ENCODE results near the gene NEK4. TPM values are rescaled to one million over a fixed set of nuclear protein-coding genes. Genes with fewer than 3 reads are reported as not detected.

NEK4 gene
- total and polyA plus RNA-seq, 4 donors, result 5.8 to 39.9 (median 19.1) TPM

- no peak for ATAC-seq (ENCODE audit: insufficient read depth, low FRiP score)
- Histone ChIP-seq H3K4me1 (ENCODE audit: control insufficient read depth in 5 of 5, insufficient read depth in 5 of 5, low read length in 5 of 5) (peaks cover 4 to 25% (median 7%) of the 10 kb centered on the region in 5 donors), H3K4me3 (no peak overlapping the region), H3K9ac (ENCODE audit: insufficient read depth in 1 of 2, low read length in 2 of 2) (no peak overlapping the region), H3K36me3 (ENCODE audit: control insufficient read depth in 4 of 4, insufficient read depth in 4 of 4, low read length in 4 of 4) (peaks cover 24 to 53% (median 40%) of the 10 kb centered on the region in 4 donors), H3K27ac (ENCODE audit: low read depth in 1 of 2, low read length in 1 of 2) (no peak overlapping the region), H3K9me3 (ENCODE audit: control insufficient read depth in 4 of 4, insufficient read depth in 3 of 4, low read length in 3 of 4) (no peaks in the 10 kb centered on the region), H3K27me3 (ENCODE audit: control insufficient read depth in 3 of 3, insufficient read depth in 3 of 3, low read length in 2 of 3) (no peaks in the 10 kb centered on the region)
- 80% methylated on average over 6 of the region's 6 CpGs for WGBS, 2 donors
- DNase-seq, result no peak
- TF ChIP-seq, protein P1, sequence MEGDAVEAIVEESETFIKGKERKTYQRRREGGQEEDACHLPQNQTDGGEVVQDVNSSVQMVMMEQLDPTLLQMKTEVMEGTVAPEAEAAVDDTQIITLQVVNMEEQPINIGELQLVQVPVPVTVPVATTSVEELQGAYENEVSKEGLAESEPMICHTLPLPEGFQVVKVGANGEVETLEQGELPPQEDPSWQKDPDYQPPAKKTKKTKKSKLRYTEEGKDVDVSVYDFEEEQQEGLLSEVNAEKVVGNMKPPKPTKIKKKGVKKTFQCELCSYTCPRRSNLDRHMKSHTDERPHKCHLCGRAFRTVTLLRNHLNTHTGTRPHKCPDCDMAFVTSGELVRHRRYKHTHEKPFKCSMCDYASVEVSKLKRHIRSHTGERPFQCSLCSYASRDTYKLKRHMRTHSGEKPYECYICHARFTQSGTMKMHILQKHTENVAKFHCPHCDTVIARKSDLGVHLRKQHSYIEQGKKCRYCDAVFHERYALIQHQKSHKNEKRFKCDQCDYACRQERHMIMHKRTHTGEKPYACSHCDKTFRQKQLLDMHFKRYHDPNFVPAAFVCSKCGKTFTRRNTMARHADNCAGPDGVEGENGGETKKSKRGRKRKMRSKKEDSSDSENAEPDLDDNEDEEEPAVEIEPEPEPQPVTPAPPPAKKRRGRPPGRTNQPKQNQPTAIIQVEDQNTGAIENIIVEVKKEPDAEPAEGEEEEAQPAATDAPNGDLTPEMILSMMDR (IDR thresholded peaks at IDR 0.05; ENCODE audit: control extremely low read depth, extremely low read depth), result no peak
Observed at GRCh38 chr3:52688266-52688665, 82.5 kb downstream of the NEK4 start.

DNA sequence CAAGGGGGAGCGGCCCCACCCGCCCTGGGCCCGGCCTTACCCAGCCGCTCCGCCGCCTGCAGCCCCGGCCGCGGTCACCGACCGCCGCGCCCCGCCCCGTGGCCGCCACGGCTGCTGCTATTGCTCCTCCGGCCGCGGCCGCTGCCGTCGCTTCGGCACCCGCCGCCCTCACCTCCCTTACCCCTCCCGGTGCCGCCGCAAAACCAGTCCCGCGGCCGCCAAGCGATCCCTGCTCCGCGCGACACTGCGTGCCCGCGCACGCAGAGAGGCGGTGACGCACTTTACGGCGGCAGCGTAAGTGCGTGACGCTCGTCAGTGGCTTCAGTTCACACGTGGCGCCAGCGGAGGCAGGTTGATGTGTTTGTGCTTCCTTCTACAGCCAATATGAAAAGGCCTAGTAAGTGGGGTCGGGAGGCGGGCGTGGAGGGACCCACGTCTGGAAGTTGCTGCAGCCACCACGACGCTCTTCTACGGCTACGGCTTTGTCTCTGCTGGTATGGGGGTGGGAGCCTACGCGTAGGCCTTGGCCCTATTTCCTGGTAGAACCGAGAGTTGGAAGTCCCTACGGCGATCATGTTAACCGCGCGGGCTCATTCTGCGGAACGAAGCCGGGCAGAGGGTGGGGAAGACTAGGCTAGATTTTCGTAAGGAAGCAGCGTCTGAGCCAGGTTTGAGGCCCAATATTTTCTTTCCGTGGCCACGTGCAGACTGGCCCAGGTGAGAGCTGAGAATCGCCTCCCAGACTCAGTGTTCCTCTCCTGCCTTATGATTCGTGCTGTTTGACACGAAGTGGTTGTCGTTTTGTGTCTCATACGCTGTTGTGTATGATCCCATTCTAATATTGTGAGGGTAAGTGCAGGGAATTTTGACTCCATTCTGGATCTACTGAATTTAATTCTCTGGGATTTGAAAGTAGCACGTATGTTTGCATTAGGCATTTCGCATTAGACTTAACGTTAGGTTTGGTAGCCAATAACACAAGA lies 84.7 kb downstream of the NEK4 start, which contains the start of the genes GNL3 and PBRM1:
TSS of gene GNL3 (plus strand) at position 324 of the 983 bp plus-strand sequence. CDS start at position 385, 61 bp downstream.
TSS of gene PBRM1 (minus strand) at position 205 of the 983 bp plus-strand sequence.
- peak; percentile 95 to 98 (median 96) for DNase-seq
- TF ChIP-seq, protein P1 (IDR thresholded peaks at IDR 0.05; ENCODE audit: control extremely low read depth, extremely low read depth), result no peak
- Histone ChIP-seq H3K27ac (ENCODE audit: low read depth in 1 of 2, low read length in 1 of 2) (peak within 1 kb of the TSS; percentile 98 to 99), H3K9me3 (ENCODE audit: control insufficient read depth in 4 of 4, insufficient read depth in 3 of 4, low read length in 3 of 4) (no peaks in the 10 kb centered on the region), H3K4me1 (ENCODE audit: control insufficient read depth in 5 of 5, insufficient read depth in 5 of 5, low read length in 5 of 5) (peaks cover 4 to 30% (median 7%) of the 10 kb centered on the region in 5 donors), H3K27me3 (ENCODE audit: control insufficient read depth in 3 of 3, insufficient read depth in 3 of 3, low read length in 2 of 3) (no peaks in the 10 kb centered on the region), H3K9ac (ENCODE audit: insufficient read depth in 1 of 2, low read length in 2 of 2) (peak within 1 kb of the TSS; percentile 85 to 93), H3K36me3 (ENCODE audit: control insufficient read depth in 4 of 4, insufficient read depth in 4 of 4, low read length in 4 of 4) (peaks cover 20 to 40% (median 28%) of the 10 kb centered on the region in 4 donors), H3K4me3 (peak within 1 kb of the TSS; percentile 95)
- ATAC-seq (ENCODE audit: insufficient read depth, low FRiP score), result peak; percentile 94
- 0 to 1% methylated on average over 62 to 82 of the region's 82 CpGs for WGBS, 2 donors

DNA sequence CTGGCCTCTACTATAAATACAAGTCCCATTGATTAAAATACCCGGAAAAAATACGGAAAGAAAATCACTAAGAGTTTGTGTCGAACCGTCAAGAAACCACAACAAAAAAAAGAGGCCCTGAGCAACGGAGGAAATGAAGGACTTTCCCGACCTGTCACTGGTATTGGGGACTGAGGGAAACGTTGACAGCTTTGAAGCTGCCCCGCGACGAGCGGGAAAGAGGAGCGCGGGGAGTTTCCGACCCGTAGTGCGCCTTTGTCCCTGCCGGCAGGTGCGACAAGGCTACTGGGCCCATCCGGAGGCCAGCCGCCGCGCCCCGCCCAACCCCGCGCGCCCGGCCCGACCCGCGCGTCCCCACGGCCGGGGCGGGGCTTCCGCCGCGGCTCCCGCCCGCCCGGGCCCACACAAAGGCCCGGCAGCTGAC lies 85.4 kb downstream of the NEK4 start:
- Histone ChIP-seq H3K4me3 (peak overlapping the region; percentile 95), H3K27ac (ENCODE audit: low read depth in 1 of 2, low read length in 1 of 2) (peak overlapping the region; percentile 98 to 99), H3K27me3 (ENCODE audit: control insufficient read depth in 3 of 3, insufficient read depth in 3 of 3, low read length in 2 of 3) (no peaks in the 10 kb centered on the region), H3K9me3 (ENCODE audit: control insufficient read depth in 4 of 4, insufficient read depth in 3 of 4, low read length in 3 of 4) (no peaks in the 10 kb centered on the region), H3K36me3 (ENCODE audit: control insufficient read depth in 4 of 4, insufficient read depth in 4 of 4, low read length in 4 of 4) (peaks cover 22 to 43% (median 24%) of the 10 kb centered on the region in 4 donors), H3K9ac (ENCODE audit: insufficient read depth in 1 of 2, low read length in 2 of 2) (peak overlapping the region; percentile 48 to 93), H3K4me1 (ENCODE audit: control insufficient read depth in 5 of 5, insufficient read depth in 5 of 5, low read length in 5 of 5) (peaks cover 4 to 30% (median 7%) of the 10 kb centered on the region in 5 donors)
- DNase-seq (peak in 2 of 3 donors; percentile 70 to 80), ATAC-seq (ENCODE audit: insufficient read depth, low FRiP score) (peak; percentile 85)
- TF ChIP-seq, protein P1 (IDR thresholded peaks at IDR 0.05; ENCODE audit: control extremely low read depth, extremely low read depth), result no peak
- WGBS, 2 donors, result 0% methylated on average over 26 to 41 of the region's 41 CpGs

All from lung (tissue), 12 donors.